K562 (cell line): Measurements from ENCODE around the gene APPL2. TPM values are rescaled to one million over a fixed set of nuclear protein-coding genes. Genes with fewer than 3 reads are reported as not detected.

Source experiments
- ATAC-seq: fragments of 200-7000 bp; cut with Tn5 transposase; 3 replicates; pipeline ENCODE4 v1.9.1; 2020; ENCODE audit warnings: moderate library complexity
- BruUV-seq: library from RNA; stranded (reverse); fragments of 400-500 nt; replicated peaks from 2 replicates; lab custom pipeline; 2021; lab: Mats Ljungman, UMichigan
- CTCF ChIA-PET: fragments of 300-600 bp; formaldehyde crosslinking; extraction: SDS; loops from one replicate; lab custom pipeline; 2021; ENCODE audit warnings: low intra/inter-chr PET ratio; lab: Yijun Ruan, JAX
- POLR2A ChIA-PET: fragments of 300-600, 350-650 bp; sonication (Branson Sonifier 250); formaldehyde crosslinking; extraction: SDS; loops from one replicate; lab custom pipeline; 2021; ENCODE audit warnings: antibody characterized with exemption, inconsistent platforms; lab: Yijun Ruan, JAX
- DNase-seq, 4 experiments: peaks; one replicate each; pipeline versions ENCODE4 v3.0.0 to v3.0.0-alpha.2; 2011 to 2018; ENCODE audit warnings: low spot score in 3 of 4, mixed read lengths in 3 of 4; ENCODE audit errors: extremely low read depth in 1 of 4
- FAIRE-seq: peaks from 2 replicates; lab custom pipeline; 2011; peaks lifted over from hg19 to GRCh38; lab: Jason Lieb, UNC
- H2AFZ ChIP-seq: 2 replicates; pipeline ENCODE4 v1.6.0; 2011; ENCODE audit warnings: low read depth, low read length, control low read depth, inconsistent platforms
- H3K27ac ChIP-seq: fragments of 200-600 bp; 3 replicates; pipeline ENCODE4 v1.8.0; 2011; ENCODE audit warnings: low read depth, mild to moderate bottlenecking, control low read depth, inconsistent platforms, low read length, moderate library complexity, mixed read lengths; ENCODE audit errors: extremely low read depth
- H3K27me3 ChIP-seq, 2 experiments: fragments of 300-600 bp in 1 of 2; 2 replicates in 1 of 2; 3 replicates in 1 of 2; pipeline versions ENCODE4 v1.6.0 to v1.8.0; 2011; ENCODE audit warnings: inconsistent platforms in 2 of 2, low read length in 2 of 2, mild to moderate bottlenecking in 1 of 2, mixed read lengths in 1 of 2, moderate library complexity in 1 of 2; ENCODE audit not compliant: control insufficient read depth in 2 of 2, insufficient read depth in 2 of 2
- H3K36me3 ChIP-seq: fragments of 300-600 bp; 3 replicates; pipeline ENCODE4 v1.8.0; 2011; ENCODE audit warnings: mild to moderate bottlenecking, low read length, inconsistent platforms; ENCODE audit not compliant: control insufficient read depth, insufficient read depth
- H3K4me1 ChIP-seq, 2 experiments: fragments of 200-600 bp in 1 of 2; replicated peaks in 1 of 2; 2 replicates in 1 of 2; 3 replicates in 1 of 2; pipeline versions ENCODE4 v1.5.1 to v1.8.0; 2011; ENCODE audit warnings: inconsistent platforms in 2 of 2, low read length in 2 of 2, mild to moderate bottlenecking in 1 of 2, mixed read lengths in 1 of 2, moderate library complexity in 1 of 2; ENCODE audit not compliant: control insufficient read depth in 2 of 2, insufficient read depth in 2 of 2
- H3K4me2 ChIP-seq: 2 replicates; pipeline ENCODE4 v1.6.1; 2011; ENCODE audit warnings: low read length, control low read depth, inconsistent platforms, mixed read lengths; ENCODE audit not compliant: insufficient read depth
- H3K4me3 ChIP-seq: fragments of 200-600 bp; sonication (generic), shearing (Covaris generic); 2 replicates; pipeline ENCODE4 v1.5.1; 2016; ENCODE audit warnings: control low read depth, inconsistent platforms
- H3K79me2 ChIP-seq: fragments of 200-600 bp; 3 replicates; pipeline ENCODE4 v1.8.0; 2011; ENCODE audit warnings: low read length, inconsistent platforms; ENCODE audit not compliant: control insufficient read depth, insufficient read depth
- H3K9ac ChIP-seq, 2 experiments: 2 replicates each; pipeline versions ENCODE4 v1.6.0 to v1.6.1; 2011; ENCODE audit warnings: low read depth in 2 of 2, low read length in 2 of 2, control low read depth in 1 of 2, inconsistent platforms in 1 of 2, mild to moderate bottlenecking in 1 of 2, mixed read lengths in 1 of 2; ENCODE audit not compliant: insufficient read depth in 1 of 2
- H3K9me1 ChIP-seq: one replicate; pipeline ENCODE4 v1.6.0; 2011; ENCODE audit warnings: inconsistent platforms, mild to moderate bottlenecking, low read length, moderate library complexity; ENCODE audit not compliant: control insufficient read depth, insufficient read depth
- H3K9me3 ChIP-seq: replicated peaks from 2 replicates; pipeline ENCODE4 v1.5.1; 2011; ENCODE audit warnings: low read depth, low read length, inconsistent platforms; ENCODE audit not compliant: control insufficient read depth, insufficient read depth
- H4K20me1 ChIP-seq: replicated peaks from 2 replicates; pipeline ENCODE4 v1.6.1; 2011; ENCODE audit warnings: low read length, inconsistent platforms, mixed read lengths; ENCODE audit not compliant: control insufficient read depth, insufficient read depth
- ATF6 ChIP-seq: sonication (generic); formaldehyde crosslinking; IDR thresholded peaks from 2 replicates; pipeline ENCODE4 v1.4.0; 2020; ENCODE audit warnings: mild to moderate bottlenecking, missing genetic modification reagents
- CTCFL ChIP-seq: IDR thresholded peaks from 2 replicates; pipeline ENCODE4 v1.6.1; 2011; ENCODE audit warnings: borderline replicate concordance, low read depth, mild to moderate bottlenecking, moderate library complexity, low read length; ENCODE audit not compliant: insufficient read depth, poor library complexity, severe bottlenecking
- ETS1 ChIP-seq: conservative IDR thresholded peaks from 2 replicates; pipeline ENCODE4 v1.6.1; 2011; ENCODE audit warnings: low read depth, mild to moderate bottlenecking, low read length; ENCODE audit not compliant: control insufficient read depth
- GTF2E2 ChIP-seq: fragments of 200-800 bp; sonication (Bioruptor generic); IDR thresholded peaks from 2 replicates; pipeline ENCODE4 v1.6.1; 2016; ENCODE audit warnings: missing genetic modification characterization, missing compliant biosample characterization
- JUND ChIP-seq, 2 experiments: IDR thresholded peaks; 2 replicates in 1 of 2; 3 replicates in 1 of 2; pipeline ENCODE4 v1.6.1; 2011; ENCODE audit warnings: borderline replicate concordance in 2 of 2, low read depth in 2 of 2, low read length in 2 of 2, improper control_type of control experiment in 1 of 2, missing biosample characterization in 1 of 2, missing genetic modification characterization in 1 of 2, missing genetic modification reagents in 1 of 2
- LARP7 ChIP-seq: fragments of 450-650 bp; IDR thresholded peaks from 2 replicates; pipeline ENCODE4 v1.6.1; 2016
- MXD1 ChIP-seq: fragments of 250-450 bp; sonication (Bioruptor Pico); IDR thresholded peaks from 2 replicates; pipeline ENCODE4 v1.8.0; 2021; ENCODE audit warnings: borderline replicate concordance, mild to moderate bottlenecking, moderate library complexity; ENCODE audit not compliant: poor library complexity, severe bottlenecking
- NCOA1 ChIP-seq: fragments of 450-650 bp; IDR thresholded peaks from 2 replicates; pipeline ENCODE4 v1.6.1; 2016; ENCODE audit warnings: low read depth
- PKNOX1 ChIP-seq: fragments of 450-650 bp; IDR thresholded peaks from 2 replicates; pipeline ENCODE4 v1.6.1; 2016
- RAD21 ChIP-seq, 2 experiments: fragments of 250-450 bp in 1 of 2; fragments of 450-650 bp in 1 of 2; sonication (Bioruptor Pico) in 1 of 2; formaldehyde crosslinking in 1 of 2; IDR thresholded peaks in 1 of 2; conservative IDR thresholded peaks in 1 of 2; 2 replicates each; pipeline versions ENCODE4 v1.4.0 to v1.8.0; 2020 to 2022; ENCODE audit warnings: mild to moderate bottlenecking in 2 of 2, moderate library complexity in 1 of 2
- RUNX1 ChIP-seq: sonication (generic); IDR thresholded peaks from 2 replicates; pipeline ENCODE4 v1.6.1; 2016; ENCODE audit warnings: antibody characterized with exemption, low read depth
- SREBF2 ChIP-seq: sonication (generic); formaldehyde crosslinking; IDR thresholded peaks from 2 replicates; pipeline ENCODE4 v1.4.0; 2020; ENCODE audit warnings: mild to moderate bottlenecking, missing genetic modification reagents
- TEAD2 ChIP-seq: fragments of 450-650 bp; IDR thresholded peaks from 2 replicates; pipeline ENCODE4 v1.6.1; 2016; ENCODE audit warnings: missing genetic modification characterization, control low read depth, missing compliant biosample characterization
- U2AF2 ChIP-seq: fragments of 200-400 bp; formaldehyde crosslinking; optimal IDR thresholded peaks from 2 replicates; pipeline ENCODE3; 2017; ENCODE audit warnings: low read depth, mild to moderate bottlenecking, low read length
- WGBS: fragments of 100-300 bp; shearing (Covaris generic); methylation state at CpG from one replicate; pipeline ENCODE4 v1.1.6; 2016; ENCODE audit warnings: low coverage, mixed read lengths; ENCODE audit not compliant: insufficient coverage; ENCODE audit errors: missing lambda C conversion rate; 5-methylcytosine and 5-hydroxymethylcytosine counted together
- in situ Hi-C: fragments of 300-500 bp; cut with MboI; formaldehyde crosslinking; loops from 4 replicates; pipeline ENCODE4 v1.15.0; 2018; ENCODE audit warnings: inconsistent platforms, mixed read lengths
- intact Hi-C: fragments of 100-400 bp; cut with micrococcal nuclease; formaldehyde crosslinking; loops from 2 replicates; pipeline ENCODE4 v1.14.2; 2022
- polyA plus RNA-seq, 8 experiments: library from polyadenylated mRNA; depleted of rRNA in 4 of 8; stranded (reverse) in 5 of 8; unstranded in 3 of 8; fragments of >200 nt; fragmentation: Nextera tagmentation in 2 of 8; fragmentation: Illumina TruSeq in 1 of 8; extraction: Ambion mirVana in 2 of 8; extraction: Trizol in 1 of 8; gene quantifications; 2 replicates each; pipeline versions ENCODE4 v1.2.1 to v1.2.3, GENCODE V29; 2011 to 2014; ENCODE audit warnings: inconsistent platforms in 1 of 8, missing spikeins in 1 of 8
- total RNA-seq, 7 experiments: library from RNA; depleted of rRNA in 6 of 7; stranded (reverse); fragments of >200 nt in 6 of 7; fragmentation: Illumina TruSeq in 2 of 7; extraction: Trizol in 2 of 7; gene quantifications; 2 replicates each; pipeline versions ENCODE4 v1.2.1 to v1.2.3, GENCODE V29; 2011 to 2021; ENCODE audit warnings: low replicate concordance in 1 of 7

Gene APPL2
- total and polyA plus RNA-seq, 9 of the 15 experiments (the other 6 are each of a cell fraction or from before 2014, with no cell fraction given) = 2.1 to 14.4 (median 8.2) TPM

GRCh38 chr12:105279460-105280056 lies 43.6 kb upstream of the APPL2 start:
- no peaks in the 10 kb centered on the region for H3K9me1 ChIP-seq
- ChIA-PET CTCF (interaction anchor here (1.0 kb wide), 1 partner anchor 104 kb away, joined by 3 read pairs; no protein-coding TSS in a partner anchor), POLR2A (no interaction called here)
- intact Hi-C loops = loop anchor here (5.0 kb wide), 1 partner anchor 103 kb away; no protein-coding TSS in a partner anchor
- 26% methylated on average over 6 of the region's 6 CpGs for WGBS
- no peaks in the 10 kb centered on the region for H3K9me3 ChIP-seq
- DNase-seq (peak; percentile 15 to 43 (median 26)), FAIRE-seq (peak; percentile 70), ATAC-seq (peak; percentile 87)
- H2AFZ ChIP-seq = no peak overlapping the region
- no peak overlapping the region for H3K4me3 ChIP-seq
- no peaks in the 10 kb centered on the region for H3K36me3 ChIP-seq
- in situ Hi-C loops = no loop called here
- H3K4me2 ChIP-seq = no peak overlapping the region
- H3K4me1 ChIP-seq = no peaks in the 10 kb centered on the region
- no peak overlapping the region for H3K9ac ChIP-seq
- H3K79me2 ChIP-seq = no peaks in the 10 kb centered on the region
- H3K27me3 ChIP-seq = peaks cover 0 to 4% of the 10 kb centered on the region in 2 experiments; a peak in 1 of 5 replicates
- no peaks in the 10 kb centered on the region for H4K20me1 ChIP-seq
- no TSS peak for BruUV-seq
- no peak overlapping the region for H3K27ac ChIP-seq
- TF ChIP-seq TEAD2 (tag) = no peak
- no peak for TF ChIP-seq ATF6 (CRISPR knock-in tag)
- TF ChIP-seq NCOA1 = no peak
- no peak for TF ChIP-seq SREBF2 (CRISPR knock-in tag)
- peak; percentile 9 to 48; a peak in 2 of 4 replicates for TF ChIP-seq RAD21 (CRISPR knock-in tag; conservative IDR thresholded peaks at IDR 0.05 in 1 of 2, IDR thresholded peaks at IDR 0.05 in 1 of 2)
- no peak for TF ChIP-seq ETS1
- no peak for TF ChIP-seq CTCFL
- TF ChIP-seq LARP7 = no peak
- TF ChIP-seq RUNX1 = no peak
- no peak for TF ChIP-seq GTF2E2 (tag)
- TF ChIP-seq JUND (IDR thresholded peaks at IDR 0.05; ENCODE audit: borderline replicate concordance, low read depth, low read length) = no peak
- TF ChIP-seq JUND (tag; IDR thresholded peaks at IDR 0.05; ENCODE audit: borderline replicate concordance, low read depth, low read length) = no peak
- no peak for TF ChIP-seq PKNOX1
- no peak for TF ChIP-seq U2AF2
- TF ChIP-seq MXD1 (CRISPR knock-in tag) = no peak
